Neural progenitor cell (in vitro differentiated cells): ENCODE data around the gene LTBP2.

Source experiments
- EZH2 ChIP-seq: fragments of 200-600 bp; sonication (generic); IDR thresholded peaks from 2 replicates; pipeline ENCODE4 v1.6.1; 2017; ENCODE audit warnings: antibody characterized with exemption, mild to moderate bottlenecking, moderate library complexity
- EZH2phosphoT487 ChIP-seq: fragments of 200-600 bp; sonication (generic); IDR thresholded peaks from 2 replicates; pipeline ENCODE4 v1.6.1; 2017; ENCODE audit warnings: antibody characterized with exemption
- TF ChIP-seq, protein P1 (sequence below): fragments of 200-600 bp; sonication (generic); IDR thresholded peaks from 2 replicates; pipeline ENCODE4 v1.5.1; 2017; ENCODE audit warnings: antibody characterized with exemption, mild to moderate bottlenecking

DNA sequence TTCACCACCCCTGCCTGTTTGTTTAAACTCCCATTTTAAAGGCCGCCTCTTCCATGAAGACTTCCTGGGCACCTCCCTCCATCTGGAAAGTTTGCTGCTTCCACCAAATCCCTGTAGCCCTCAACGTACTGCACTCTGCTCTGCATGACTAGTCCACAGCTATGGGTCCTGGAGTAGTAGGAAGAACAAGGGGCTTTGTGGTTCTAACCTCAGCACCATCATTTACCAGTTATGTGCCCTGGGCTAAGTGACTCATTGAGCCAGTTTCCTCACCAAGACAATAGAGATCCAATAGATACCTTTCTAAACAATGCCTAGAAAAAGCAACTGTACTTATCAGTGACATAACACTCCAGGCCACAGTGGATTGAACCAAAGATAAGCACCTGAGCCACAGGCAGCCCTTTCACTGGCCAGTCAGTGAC lies 8.5 kb upstream of the LTBP2 start:
- TF ChIP-seq EZH2, result no peak
- TF ChIP-seq, protein P1, sequence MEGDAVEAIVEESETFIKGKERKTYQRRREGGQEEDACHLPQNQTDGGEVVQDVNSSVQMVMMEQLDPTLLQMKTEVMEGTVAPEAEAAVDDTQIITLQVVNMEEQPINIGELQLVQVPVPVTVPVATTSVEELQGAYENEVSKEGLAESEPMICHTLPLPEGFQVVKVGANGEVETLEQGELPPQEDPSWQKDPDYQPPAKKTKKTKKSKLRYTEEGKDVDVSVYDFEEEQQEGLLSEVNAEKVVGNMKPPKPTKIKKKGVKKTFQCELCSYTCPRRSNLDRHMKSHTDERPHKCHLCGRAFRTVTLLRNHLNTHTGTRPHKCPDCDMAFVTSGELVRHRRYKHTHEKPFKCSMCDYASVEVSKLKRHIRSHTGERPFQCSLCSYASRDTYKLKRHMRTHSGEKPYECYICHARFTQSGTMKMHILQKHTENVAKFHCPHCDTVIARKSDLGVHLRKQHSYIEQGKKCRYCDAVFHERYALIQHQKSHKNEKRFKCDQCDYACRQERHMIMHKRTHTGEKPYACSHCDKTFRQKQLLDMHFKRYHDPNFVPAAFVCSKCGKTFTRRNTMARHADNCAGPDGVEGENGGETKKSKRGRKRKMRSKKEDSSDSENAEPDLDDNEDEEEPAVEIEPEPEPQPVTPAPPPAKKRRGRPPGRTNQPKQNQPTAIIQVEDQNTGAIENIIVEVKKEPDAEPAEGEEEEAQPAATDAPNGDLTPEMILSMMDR, result no peak
- no peak for TF ChIP-seq EZH2phosphoT487
